ENCODE results near the gene RNF31. TPM values are rescaled to one million over a fixed set of nuclear protein-coding genes. Genes with fewer than 3 reads are reported as not detected.

RNF31 gene
- total RNA-seq, 4 donors from 2014 or later: 56.7 to 258 (median 71.2) TPM

DNA sequence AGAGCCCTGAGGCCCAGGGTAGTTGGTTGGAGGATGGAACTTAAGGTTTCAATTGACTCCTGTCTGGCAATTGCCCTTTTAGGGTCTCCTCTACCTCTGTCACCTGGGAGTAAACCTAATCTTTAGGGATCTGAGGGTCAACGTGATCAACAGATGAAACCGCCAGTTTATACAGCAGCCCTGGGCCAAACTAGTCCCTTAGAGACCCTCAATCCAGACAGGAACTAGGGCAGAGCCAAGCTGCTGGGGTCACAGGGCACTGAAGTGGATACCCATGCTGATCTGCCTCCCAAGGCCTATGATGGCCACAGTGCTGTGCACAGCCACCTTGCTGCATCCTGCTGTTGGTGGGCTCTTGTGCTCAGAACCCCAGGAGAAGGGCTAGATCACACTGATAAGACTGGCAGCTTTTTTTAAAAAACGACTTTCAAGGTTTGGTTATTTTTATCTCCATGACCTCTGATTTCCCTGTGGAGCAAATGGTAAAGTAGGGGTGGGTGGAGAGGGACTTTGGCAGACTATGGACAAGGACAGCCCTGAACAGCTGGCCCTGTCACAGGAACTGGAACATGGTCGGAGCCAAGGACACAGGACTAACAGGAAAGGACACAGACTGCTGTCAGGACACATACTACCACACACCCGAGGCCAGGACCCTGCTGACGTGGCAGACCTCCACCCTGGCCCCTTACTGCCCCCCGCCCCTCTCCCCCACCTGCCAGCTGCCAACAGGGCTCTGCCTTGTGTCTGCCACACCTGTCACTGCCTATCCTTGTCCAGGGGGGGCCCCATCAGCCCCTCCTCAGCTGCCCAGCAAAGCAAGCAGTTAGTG lies 16.4 kb upstream of the RNF31 start:
- Histone ChIP-seq H3K4me1 (peaks cover 3 to 6% (median 5%) of the 10 kb centered on the region in 4 donors), H3K4me3 (no peak overlapping the region), H3K9me3 (no peaks in the 10 kb centered on the region), H3K27me3 (no peaks in the 10 kb centered on the region), H3K27ac (no peak overlapping the region), H3K36me3 (no peaks in the 10 kb centered on the region)
- in situ Hi-C loops (cut with MboI; ENCODE audit: low pct_ligation_motif_present in 1 of 4, low pct_unique_long_range_greater_than_20kb in 1 of 4, low sequenced_read_pairs in 3 of 4) (no loop called here), intact Hi-C loops (cut with DNase I; ENCODE audit: low total_unique reads) (no loop called here)
- TF ChIP-seq POLR2A (IDR thresholded peaks at IDR 0.05): no peak
- TF ChIP-seq, protein P1, sequence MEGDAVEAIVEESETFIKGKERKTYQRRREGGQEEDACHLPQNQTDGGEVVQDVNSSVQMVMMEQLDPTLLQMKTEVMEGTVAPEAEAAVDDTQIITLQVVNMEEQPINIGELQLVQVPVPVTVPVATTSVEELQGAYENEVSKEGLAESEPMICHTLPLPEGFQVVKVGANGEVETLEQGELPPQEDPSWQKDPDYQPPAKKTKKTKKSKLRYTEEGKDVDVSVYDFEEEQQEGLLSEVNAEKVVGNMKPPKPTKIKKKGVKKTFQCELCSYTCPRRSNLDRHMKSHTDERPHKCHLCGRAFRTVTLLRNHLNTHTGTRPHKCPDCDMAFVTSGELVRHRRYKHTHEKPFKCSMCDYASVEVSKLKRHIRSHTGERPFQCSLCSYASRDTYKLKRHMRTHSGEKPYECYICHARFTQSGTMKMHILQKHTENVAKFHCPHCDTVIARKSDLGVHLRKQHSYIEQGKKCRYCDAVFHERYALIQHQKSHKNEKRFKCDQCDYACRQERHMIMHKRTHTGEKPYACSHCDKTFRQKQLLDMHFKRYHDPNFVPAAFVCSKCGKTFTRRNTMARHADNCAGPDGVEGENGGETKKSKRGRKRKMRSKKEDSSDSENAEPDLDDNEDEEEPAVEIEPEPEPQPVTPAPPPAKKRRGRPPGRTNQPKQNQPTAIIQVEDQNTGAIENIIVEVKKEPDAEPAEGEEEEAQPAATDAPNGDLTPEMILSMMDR (IDR thresholded peaks at IDR 0.05): no peak
- no peak for TF ChIP-seq EP300 (IDR thresholded peaks at IDR 0.05; ENCODE audit: low read depth)
- TF ChIP-seq POLR2AphosphoS5 (IDR thresholded peaks at IDR 0.05): no peak
- WGBS, 2 donors (ENCODE audit: low coverage in 1 of 2): 68% methylated on average over 7 of the region's 7 CpGs; no CpG with 5 or more reads in 1 of the 2 donors
- DNase-seq: no peak

DNA sequence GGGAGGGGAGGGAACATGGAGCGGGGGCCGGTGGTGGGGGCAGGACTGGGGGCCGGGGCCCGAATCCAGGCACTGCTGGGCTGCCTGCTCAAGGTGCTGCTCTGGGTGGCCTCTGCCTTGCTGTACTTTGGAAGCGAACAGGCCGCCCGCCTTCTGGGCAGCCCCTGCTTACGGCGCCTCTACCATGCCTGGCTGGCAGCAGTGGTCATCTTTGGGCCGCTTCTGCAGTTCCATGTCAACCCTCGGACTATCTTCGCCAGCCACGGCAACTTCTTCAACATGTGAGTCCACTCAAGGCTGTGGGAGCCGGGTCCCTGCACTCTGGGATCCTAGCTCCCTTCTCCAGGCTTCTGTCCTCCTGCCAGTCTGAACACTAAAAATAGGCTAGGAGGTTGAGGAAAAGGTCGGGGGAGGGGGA lies 15.7 kb upstream of the RNF31 start:
- Histone ChIP-seq H3K27ac (no peak overlapping the region), H3K4me3 (no peak overlapping the region), H3K4me1 (peaks cover 3 to 9% (median 6%) of the 10 kb centered on the region in 4 donors), H3K27me3 (no peaks in the 10 kb centered on the region), H3K9me3 (no peaks in the 10 kb centered on the region), H3K36me3 (no peaks in the 10 kb centered on the region)
- no peak for TF ChIP-seq POLR2AphosphoS5 (IDR thresholded peaks at IDR 0.05)
- TF ChIP-seq, protein P1 (IDR thresholded peaks at IDR 0.05): no peak
- no peak for TF ChIP-seq POLR2A (IDR thresholded peaks at IDR 0.05)
- TF ChIP-seq EP300 (IDR thresholded peaks at IDR 0.05; ENCODE audit: low read depth): no peak
- in situ Hi-C loops (cut with MboI; ENCODE audit: low pct_ligation_motif_present in 1 of 4, low pct_unique_long_range_greater_than_20kb in 1 of 4, low sequenced_read_pairs in 3 of 4): no loop called here
- no peak for DNase-seq
- WGBS, 2 donors (ENCODE audit: low coverage in 1 of 2): 60 to 93% methylated on average over 1 to 13 of the region's 15 CpGs
- intact Hi-C loops (cut with DNase I; ENCODE audit: low total_unique reads): no loop called here

DNA sequence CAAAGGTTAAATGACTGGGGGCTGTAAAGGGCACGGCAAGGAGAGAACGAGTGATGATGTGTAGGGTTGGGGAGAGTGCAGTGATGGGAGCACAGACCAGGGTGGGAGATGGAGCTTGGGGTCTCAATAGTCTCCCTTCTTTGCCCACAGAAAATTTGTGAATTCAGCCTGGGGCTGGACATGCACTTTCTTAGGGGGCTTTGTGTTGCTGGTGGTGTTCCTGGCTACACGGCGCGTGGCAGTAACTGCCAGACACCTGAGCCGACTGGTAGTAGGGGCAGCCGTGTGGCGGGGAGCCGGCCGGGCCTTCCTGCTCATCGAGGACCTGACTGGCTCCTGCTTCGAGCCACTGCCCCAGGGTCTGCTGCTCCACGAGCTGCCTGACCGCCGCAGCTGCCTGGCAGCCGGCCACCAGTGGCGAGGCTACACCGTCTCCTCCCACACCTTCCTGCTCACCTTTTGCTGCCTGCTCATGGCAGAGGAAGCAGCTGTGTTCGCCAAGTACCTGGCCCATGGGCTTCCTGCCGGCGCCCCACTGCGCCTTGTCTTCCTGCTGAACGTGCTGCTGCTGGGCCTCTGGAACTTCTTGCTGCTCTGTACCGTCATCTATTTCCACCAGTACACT lies 15.1 kb upstream of the RNF31 start:
- 37 to 69% methylated on average over 5 to 23 of the region's 24 CpGs for WGBS, 2 donors (ENCODE audit: low coverage in 1 of 2)
- no peak for TF ChIP-seq EP300 (IDR thresholded peaks at IDR 0.05; ENCODE audit: low read depth)
- Histone ChIP-seq H3K27me3 (no peaks in the 10 kb centered on the region), H3K4me3 (no peak overlapping the region), H3K4me1 (peaks cover 9 to 14% (median 12%) of the 10 kb centered on the region in 4 donors), H3K9me3 (no peaks in the 10 kb centered on the region), H3K27ac (no peak overlapping the region), H3K36me3 (no peaks in the 10 kb centered on the region)
- intact Hi-C loops (cut with DNase I; ENCODE audit: low total_unique reads) (no loop called here), in situ Hi-C loops (cut with MboI; ENCODE audit: low pct_ligation_motif_present in 1 of 4, low pct_unique_long_range_greater_than_20kb in 1 of 4, low sequenced_read_pairs in 3 of 4) (no loop called here)
- DNase-seq: no peak

DNA sequence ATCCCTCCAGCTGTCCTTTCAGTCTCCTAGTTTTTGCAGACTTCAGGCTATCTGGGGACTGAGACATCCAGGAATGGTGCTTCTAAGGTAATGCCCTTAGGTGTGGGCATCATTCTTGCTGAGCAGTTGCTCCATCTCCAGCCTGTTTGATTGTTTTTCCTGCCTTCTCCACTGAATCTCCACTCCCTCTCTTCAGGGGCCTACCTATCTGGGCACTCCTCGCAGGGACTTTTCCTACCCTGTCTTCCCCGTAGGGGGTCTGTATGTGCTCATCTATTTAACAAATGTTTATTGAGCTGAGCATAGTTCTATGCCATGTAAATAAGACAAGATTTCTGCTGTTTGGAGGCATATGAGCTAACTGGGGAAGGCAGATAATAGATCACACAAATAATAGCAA lies 14.3 kb upstream of the RNF31 start:
- intact Hi-C loops (cut with DNase I; ENCODE audit: low total_unique reads): no loop called here

More for the DNA sequence above, 14.3 kb upstream of the RNF31 start:
- Histone ChIP-seq H3K9me3 (no peaks in the 10 kb centered on the region), H3K36me3 (peaks cover 0 to 3% (median 0%) of the 10 kb centered on the region in 4 donors), H3K4me3 (no peak overlapping the region), H3K4me1 (peaks cover 12 to 21% (median 14%) of the 10 kb centered on the region in 4 donors), H3K27me3 (no peaks in the 10 kb centered on the region), H3K27ac (no peak overlapping the region)
- WGBS, 2 donors (ENCODE audit: low coverage in 1 of 2): 90 to 95% methylated on average over 2 of the region's 2 CpGs
- no peak for DNase-seq
- in situ Hi-C loops (cut with MboI; ENCODE audit: low pct_ligation_motif_present in 1 of 4, low pct_unique_long_range_greater_than_20kb in 1 of 4, low sequenced_read_pairs in 3 of 4): no loop called here
- no peak for TF ChIP-seq EP300 (IDR thresholded peaks at IDR 0.05; ENCODE audit: low read depth)
- TF ChIP-seq POLR2A (IDR thresholded peaks at IDR 0.05): no peak
- TF ChIP-seq POLR2AphosphoS5 (IDR thresholded peaks at IDR 0.05): no peak
- TF ChIP-seq, protein P1 (IDR thresholded peaks at IDR 0.05): no peak

Data from transverse colon (tissue), 4 donors.